K562 (cell line): Measurements from ENCODE around the gene CGB3. TPM values are rescaled to one million over a fixed set of nuclear protein-coding genes. Genes with fewer than 3 reads are reported as not detected.

ENCODE experiments used
- ATAC-seq: fragments of 200-7000 bp; cut with Tn5 transposase; 3 replicates; pipeline ENCODE4 v1.9.1; 2020; ENCODE audit warnings: moderate library complexity
- BruUV-seq: library from RNA; stranded (reverse); fragments of 400-500 nt; replicated peaks from 2 replicates; lab custom pipeline; 2021; lab: Mats Ljungman, UMichigan
- CTCF ChIA-PET: fragments of 300-600 bp; formaldehyde crosslinking; extraction: SDS; loops from one replicate; lab custom pipeline; 2021; ENCODE audit warnings: low intra/inter-chr PET ratio; lab: Yijun Ruan, JAX
- POLR2A ChIA-PET: fragments of 300-600, 350-650 bp; sonication (Branson Sonifier 250); formaldehyde crosslinking; extraction: SDS; loops from one replicate; lab custom pipeline; 2021; ENCODE audit warnings: antibody characterized with exemption, inconsistent platforms; lab: Yijun Ruan, JAX
- DNase-seq, 4 experiments: peaks; one replicate each; pipeline versions ENCODE4 v3.0.0 to v3.0.0-alpha.2; 2011 to 2018; ENCODE audit warnings: low spot score in 3 of 4, mixed read lengths in 3 of 4; ENCODE audit errors: extremely low read depth in 1 of 4
- FAIRE-seq: peaks from 2 replicates; lab custom pipeline; 2011; peaks lifted over from hg19 to GRCh38; lab: Jason Lieb, UNC
- H2AFZ ChIP-seq: 2 replicates; pipeline ENCODE4 v1.6.0; 2011; ENCODE audit warnings: low read depth, low read length, control low read depth, inconsistent platforms
- H3K27ac ChIP-seq: fragments of 200-600 bp; 3 replicates; pipeline ENCODE4 v1.8.0; 2011; ENCODE audit warnings: low read depth, mild to moderate bottlenecking, control low read depth, inconsistent platforms, low read length, moderate library complexity, mixed read lengths; ENCODE audit errors: extremely low read depth
- H3K27me3 ChIP-seq, 2 experiments: fragments of 300-600 bp in 1 of 2; 2 replicates in 1 of 2; 3 replicates in 1 of 2; pipeline versions ENCODE4 v1.6.0 to v1.8.0; 2011; ENCODE audit warnings: inconsistent platforms in 2 of 2, low read length in 2 of 2, mild to moderate bottlenecking in 1 of 2, mixed read lengths in 1 of 2, moderate library complexity in 1 of 2; ENCODE audit not compliant: control insufficient read depth in 2 of 2, insufficient read depth in 2 of 2
- H3K36me3 ChIP-seq: fragments of 300-600 bp; 3 replicates; pipeline ENCODE4 v1.8.0; 2011; ENCODE audit warnings: mild to moderate bottlenecking, low read length, inconsistent platforms; ENCODE audit not compliant: control insufficient read depth, insufficient read depth
- H3K4me1 ChIP-seq, 2 experiments: fragments of 200-600 bp in 1 of 2; replicated peaks in 1 of 2; 2 replicates in 1 of 2; 3 replicates in 1 of 2; pipeline versions ENCODE4 v1.5.1 to v1.8.0; 2011; ENCODE audit warnings: inconsistent platforms in 2 of 2, low read length in 2 of 2, mild to moderate bottlenecking in 1 of 2, mixed read lengths in 1 of 2, moderate library complexity in 1 of 2; ENCODE audit not compliant: control insufficient read depth in 2 of 2, insufficient read depth in 2 of 2
- H3K4me2 ChIP-seq: 2 replicates; pipeline ENCODE4 v1.6.1; 2011; ENCODE audit warnings: low read length, control low read depth, inconsistent platforms, mixed read lengths; ENCODE audit not compliant: insufficient read depth
- H3K4me3 ChIP-seq: fragments of 200-600 bp; sonication (generic), shearing (Covaris generic); 2 replicates; pipeline ENCODE4 v1.5.1; 2016; ENCODE audit warnings: control low read depth, inconsistent platforms
- H3K79me2 ChIP-seq: fragments of 200-600 bp; 3 replicates; pipeline ENCODE4 v1.8.0; 2011; ENCODE audit warnings: low read length, inconsistent platforms; ENCODE audit not compliant: control insufficient read depth, insufficient read depth
- H3K9ac ChIP-seq, 2 experiments: 2 replicates each; pipeline versions ENCODE4 v1.6.0 to v1.6.1; 2011; ENCODE audit warnings: low read depth in 2 of 2, low read length in 2 of 2, control low read depth in 1 of 2, inconsistent platforms in 1 of 2, mild to moderate bottlenecking in 1 of 2, mixed read lengths in 1 of 2; ENCODE audit not compliant: insufficient read depth in 1 of 2
- H3K9me1 ChIP-seq: one replicate; pipeline ENCODE4 v1.6.0; 2011; ENCODE audit warnings: inconsistent platforms, mild to moderate bottlenecking, low read length, moderate library complexity; ENCODE audit not compliant: control insufficient read depth, insufficient read depth
- H3K9me3 ChIP-seq: replicated peaks from 2 replicates; pipeline ENCODE4 v1.5.1; 2011; ENCODE audit warnings: low read depth, low read length, inconsistent platforms; ENCODE audit not compliant: control insufficient read depth, insufficient read depth
- H4K20me1 ChIP-seq: replicated peaks from 2 replicates; pipeline ENCODE4 v1.6.1; 2011; ENCODE audit warnings: low read length, inconsistent platforms, mixed read lengths; ENCODE audit not compliant: control insufficient read depth, insufficient read depth
- CBX5 ChIP-seq: IDR thresholded peaks from 2 replicates; pipeline ENCODE4 v1.6.1; 2014; ENCODE audit warnings: low read depth, borderline replicate concordance
- CTCFL ChIP-seq: IDR thresholded peaks from 2 replicates; pipeline ENCODE4 v1.6.1; 2011; ENCODE audit warnings: borderline replicate concordance, low read depth, mild to moderate bottlenecking, moderate library complexity, low read length; ENCODE audit not compliant: insufficient read depth, poor library complexity, severe bottlenecking
- ETV6 ChIP-seq, 3 experiments: fragments of 150-350 bp in 1 of 3; sonication (generic) in 1 of 3; formaldehyde crosslinking in 1 of 3; IDR thresholded peaks; 2 replicates each; pipeline versions ENCODE4 v1.6.1 to v1.8.0; 2014 to 2022; ENCODE audit warnings: borderline replicate concordance in 2 of 3, low read depth in 2 of 3, antibody characterized with exemption in 1 of 3, low read length in 1 of 3, mild to moderate bottlenecking in 1 of 3, missing genetic modification reagents in 1 of 3
- GMEB1 ChIP-seq: fragments of 250-450 bp; sonication (Bioruptor Pico); IDR thresholded peaks from 2 replicates; pipeline ENCODE4 v1.4.0; 2020; ENCODE audit warnings: mild to moderate bottlenecking
- JUNB ChIP-seq: fragments of 450-650 bp; formaldehyde crosslinking; conservative IDR thresholded peaks from 2 replicates; pipeline ENCODE4 v1.4.0; 2020; ENCODE audit warnings: mild to moderate bottlenecking
- PHF20 ChIP-seq: fragments of 450-650 bp; IDR thresholded peaks from 2 replicates; pipeline ENCODE4 v1.6.1; 2018; ENCODE audit not compliant: partially characterized antibody
- POLR2G ChIP-seq: fragments of 200-400 bp; formaldehyde crosslinking; IDR thresholded peaks from 2 replicates; pipeline ENCODE4 v1.6.1; 2017; ENCODE audit warnings: low read depth, mild to moderate bottlenecking, antibody characterized with exemption, low read length, moderate library complexity
- RBBP5 ChIP-seq: fragments of 200-600 bp; sonication (generic); IDR thresholded peaks from 2 replicates; pipeline ENCODE4 v1.6.1; 2012; ENCODE audit warnings: borderline replicate concordance, mild to moderate bottlenecking, low read length, control low read depth, inconsistent platforms; ENCODE audit not compliant: insufficient read depth, poor library complexity, severe bottlenecking
- RNF2 ChIP-seq: sonication (generic); IDR thresholded peaks from 2 replicates; pipeline ENCODE4 v1.6.1; 2016
- WGBS: fragments of 100-300 bp; shearing (Covaris generic); methylation state at CpG from one replicate; pipeline ENCODE4 v1.1.6; 2016; ENCODE audit warnings: low coverage, mixed read lengths; ENCODE audit not compliant: insufficient coverage; ENCODE audit errors: missing lambda C conversion rate; 5-methylcytosine and 5-hydroxymethylcytosine counted together
- in situ Hi-C: fragments of 300-500 bp; cut with MboI; formaldehyde crosslinking; loops from 4 replicates; pipeline ENCODE4 v1.15.0; 2018; ENCODE audit warnings: inconsistent platforms, mixed read lengths
- intact Hi-C: fragments of 100-400 bp; cut with micrococcal nuclease; formaldehyde crosslinking; loops from 2 replicates; pipeline ENCODE4 v1.14.2; 2022
- polyA plus RNA-seq, 8 experiments: library from polyadenylated mRNA; depleted of rRNA in 4 of 8; stranded (reverse) in 5 of 8; unstranded in 3 of 8; fragments of >200 nt; fragmentation: Nextera tagmentation in 2 of 8; fragmentation: Illumina TruSeq in 1 of 8; extraction: Ambion mirVana in 2 of 8; extraction: Trizol in 1 of 8; gene quantifications; 2 replicates each; pipeline versions ENCODE4 v1.2.1 to v1.2.3, GENCODE V29; 2011 to 2014; ENCODE audit warnings: inconsistent platforms in 1 of 8, missing spikeins in 1 of 8
- total RNA-seq, 7 experiments: library from RNA; depleted of rRNA in 6 of 7; stranded (reverse); fragments of >200 nt in 6 of 7; fragmentation: Illumina TruSeq in 2 of 7; extraction: Trizol in 2 of 7; gene quantifications; 2 replicates each; pipeline versions ENCODE4 v1.2.1 to v1.2.3, GENCODE V29; 2011 to 2021; ENCODE audit warnings: low replicate concordance in 1 of 7
- TF ChIP-seq, protein P1 (sequence below): sonication (generic); formaldehyde crosslinking; IDR thresholded peaks from 2 replicates; pipeline ENCODE4 v1.8.0; 2022; ENCODE audit warnings: missing genetic modification reagents, mild to moderate bottlenecking, borderline replicate concordance
- TF ChIP-seq, protein P2 (sequence below): fragments of 250-450 bp; sonication (Bioruptor Pico); IDR thresholded peaks from 2 replicates; pipeline ENCODE4 v1.8.0; 2022; ENCODE audit warnings: inconsistent platforms, mild to moderate bottlenecking, moderate library complexity, borderline replicate concordance
- TF ChIP-seq, protein P3 (sequence below): fragments of 450-650 bp; formaldehyde crosslinking; IDR thresholded peaks from 2 replicates; pipeline ENCODE4 v1.4.0; 2020; ENCODE audit warnings: mild to moderate bottlenecking, mixed read lengths

Gene CGB3
- total and polyA plus RNA-seq, 9 of the 15 experiments (the other 6 are each of a cell fraction or from before 2014, with no cell fraction given), result not detected

DNA sequence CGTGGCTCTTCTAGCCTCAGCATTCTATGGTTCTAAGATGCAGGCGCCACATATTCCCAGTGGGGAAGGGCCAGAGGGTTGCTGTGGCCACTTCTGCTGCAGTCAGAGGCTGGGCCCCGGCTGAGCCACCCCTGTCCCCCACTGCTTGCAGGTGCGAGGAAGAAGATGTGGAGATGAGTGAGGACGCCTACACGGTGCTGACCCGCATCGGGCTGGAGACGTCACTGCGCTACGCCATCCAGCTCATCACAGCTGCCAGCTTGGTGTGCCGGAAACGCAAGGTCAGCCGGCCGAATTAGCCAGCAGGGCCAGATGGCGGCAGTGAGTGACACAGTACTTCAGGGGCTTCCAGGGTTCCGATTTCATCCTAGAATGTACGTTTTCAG lies 9.3 kb downstream of the CGB3 start:
- peaks cover 9% of the 10 kb centered on the region; the same call in 1 of the 2 replicates for H4K20me1 ChIP-seq
- no peak overlapping the region for H3K9ac ChIP-seq
- no peaks in the 10 kb centered on the region for H3K9me3 ChIP-seq
- no TSS peak for BruUV-seq
- H3K27me3 ChIP-seq, result no peaks in the 10 kb centered on the region
- DNase-seq (no peak), FAIRE-seq (no peak), ATAC-seq (no peak)
- 96% methylated on average over 18 of the region's 18 CpGs for WGBS
- intact Hi-C loops (no loop called here), in situ Hi-C loops (no loop called here)
- POLR2A ChIA-PET, result interaction anchor here (0.8 kb wide), 1 partner anchor 10 kb away, joined by 5 read pairs; no protein-coding TSS in a partner anchor
- no peak overlapping the region for H3K27ac ChIP-seq
- CTCF ChIA-PET, result no interaction called here
- H2AFZ ChIP-seq, result no peak overlapping the region
- no peak overlapping the region for H3K4me3 ChIP-seq
- peaks cover 15 to 51% of the 10 kb centered on the region in 2 experiments; a peak in 4 of 5 replicates for H3K4me1 ChIP-seq
- H3K4me2 ChIP-seq, result no peak overlapping the region
- H3K9me1 ChIP-seq, result peaks cover 3% of the 10 kb centered on the region
- no peaks in the 10 kb centered on the region for H3K79me2 ChIP-seq
- H3K36me3 ChIP-seq, result peaks cover 64% of the 10 kb centered on the region; the same call in 2 of the 3 replicates
- TF ChIP-seq RBBP5 (no peak), GMEB1 (no peak), RNF2 (no peak), ETV6 (IDR thresholded peaks at IDR 0.05; ENCODE audit: borderline replicate concordance in 1 of 2, low read depth in 2 of 2, low read length in 1 of 2) (no peak), ETV6 (CRISPR knock-in tag; IDR thresholded peaks at IDR 0.05; ENCODE audit: borderline replicate concordance) (no peak), POLR2G (peak; percentile 64), PHF20 (no peak), CTCFL (no peak), JUNB (no peak), CBX5 (no peak)
- TF ChIP-seq, protein P1, sequence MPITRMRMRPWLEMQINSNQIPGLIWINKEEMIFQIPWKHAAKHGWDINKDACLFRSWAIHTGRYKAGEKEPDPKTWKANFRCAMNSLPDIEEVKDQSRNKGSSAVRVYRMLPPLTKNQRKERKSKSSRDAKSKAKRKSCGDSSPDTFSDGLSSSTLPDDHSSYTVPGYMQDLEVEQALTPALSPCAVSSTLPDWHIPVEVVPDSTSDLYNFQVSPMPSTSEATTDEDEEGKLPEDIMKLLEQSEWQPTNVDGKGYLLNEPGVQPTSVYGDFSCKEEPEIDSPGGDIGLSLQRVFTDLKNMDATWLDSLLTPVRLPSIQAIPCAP, result no peak
- TF ChIP-seq, protein P2, sequence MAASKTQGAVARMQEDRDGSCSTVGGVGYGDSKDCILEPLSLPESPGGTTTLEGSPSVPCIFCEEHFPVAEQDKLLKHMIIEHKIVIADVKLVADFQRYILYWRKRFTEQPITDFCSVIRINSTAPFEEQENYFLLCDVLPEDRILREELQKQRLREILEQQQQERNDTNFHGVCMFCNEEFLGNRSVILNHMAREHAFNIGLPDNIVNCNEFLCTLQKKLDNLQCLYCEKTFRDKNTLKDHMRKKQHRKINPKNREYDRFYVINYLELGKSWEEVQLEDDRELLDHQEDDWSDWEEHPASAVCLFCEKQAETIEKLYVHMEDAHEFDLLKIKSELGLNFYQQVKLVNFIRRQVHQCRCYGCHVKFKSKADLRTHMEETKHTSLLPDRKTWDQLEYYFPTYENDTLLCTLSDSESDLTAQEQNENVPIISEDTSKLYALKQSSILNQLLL (CRISPR knock-in tag), result no peak
- TF ChIP-seq, protein P3, sequence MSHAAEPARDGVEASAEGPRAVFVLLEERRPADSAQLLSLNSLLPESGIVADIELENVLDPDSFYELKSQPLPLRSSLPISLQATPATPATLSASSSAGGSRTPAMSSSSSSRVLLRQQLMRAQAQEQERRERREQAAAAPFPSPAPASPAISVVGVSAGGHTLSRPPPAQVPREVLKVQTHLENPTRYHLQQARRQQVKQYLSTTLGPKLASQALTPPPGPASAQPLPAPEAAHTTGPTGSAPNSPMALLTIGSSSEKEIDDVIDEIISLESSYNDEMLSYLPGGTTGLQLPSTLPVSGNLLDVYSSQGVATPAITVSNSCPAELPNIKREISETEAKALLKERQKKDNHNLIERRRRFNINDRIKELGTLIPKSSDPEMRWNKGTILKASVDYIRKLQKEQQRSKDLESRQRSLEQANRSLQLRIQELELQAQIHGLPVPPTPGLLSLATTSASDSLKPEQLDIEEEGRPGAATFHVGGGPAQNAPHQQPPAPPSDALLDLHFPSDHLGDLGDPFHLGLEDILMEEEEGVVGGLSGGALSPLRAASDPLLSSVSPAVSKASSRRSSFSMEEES (CRISPR knock-in tag), result no peak
